Articular chondrocyte of knee joint (primary cell): ENCODE results near the gene IFIT3. TPM values are rescaled to one million over a fixed set of nuclear protein-coding genes. Genes with fewer than 3 reads are reported as not detected.

Experiments used
- total RNA-seq: library from RNA; depleted of rRNA; stranded (reverse); fragments of >200 nt; gene quantifications from 2 replicates; pipeline ENCODE4 v1.2.3, GENCODE V29; 2012

IFIT3 gene
- 45.0 and 48.6 TPM in 2 replicates for total RNA-seq

GRCh38 chr10:89327803-89328441 is at the start of gene IFIT3:
Gene IFIT3 (plus strand): TSS chr10:89327997. CDS start chr10:89328074, 77 bp downstream.

DNA sequence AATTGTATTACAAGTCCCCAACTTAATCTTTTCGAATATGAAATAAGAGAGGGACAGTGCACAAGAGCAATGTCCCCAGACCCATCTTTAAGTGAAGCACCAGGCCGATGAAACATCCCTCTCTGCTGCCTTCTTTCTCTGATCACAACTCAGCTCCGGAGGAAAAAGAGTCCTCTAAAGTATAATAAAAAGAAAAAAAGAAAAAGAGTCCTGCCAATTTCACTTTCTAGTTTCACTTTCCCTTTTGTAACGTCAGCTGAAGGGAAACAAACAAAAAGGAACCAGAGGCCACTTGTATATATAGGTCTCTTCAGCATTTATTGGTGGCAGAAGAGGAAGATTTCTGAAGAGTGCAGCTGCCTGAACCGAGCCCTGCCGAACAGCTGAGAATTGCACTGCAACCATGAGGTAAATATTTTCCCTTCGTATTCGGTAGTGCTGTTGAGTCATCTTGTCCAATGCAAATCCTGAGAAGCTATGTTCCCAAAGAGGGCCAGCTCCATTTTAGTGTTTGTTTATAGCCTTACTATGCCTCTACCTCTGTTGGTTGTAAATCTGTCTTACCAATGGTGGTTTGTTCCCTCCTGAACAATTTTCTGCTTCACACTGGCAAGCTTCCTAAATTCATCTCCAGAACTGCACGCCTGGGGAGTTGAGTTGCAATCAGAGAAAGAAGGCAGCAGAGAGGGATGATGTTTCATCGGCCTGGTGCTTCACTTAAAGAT is 25.9 kb upstream of the IFIT3 start, which contains the start of gene IFIT2:
IFIT2 (plus strand) TSS at position 326 of the 725 bp plus-strand sequence; CDS start at position 404, 78 bp downstream.

GRCh38 chr10:89377705-89378637 is 50.2 kb downstream of the IFIT3 start, which contains the start of gene IFIT1B:
Gene IFIT1B (plus strand): TSS chr10:89378056. CDS start chr10:89378136, 80 bp downstream.

Other genes with a start within 250 kb of the IFIT3 start
- gene CH25H, start 120.7 kb upstream of the IFIT3 start, total RNA-seq = 2.1 and 4.8 TPM in 2 replicates
- 56.8 and 68.0 TPM in 2 replicates for gene LIPA, start 76.2 kb upstream of the IFIT3 start, total RNA-seq
- 7.4 and 9.9 TPM in 2 replicates for gene IFIT2, start 26.0 kb upstream of the IFIT3 start, total RNA-seq
- not detected in 2 replicates for gene IFIT1B, start 50.1 kb downstream of the IFIT3 start, total RNA-seq
- gene IFIT1, start 64.6 kb downstream of the IFIT3 start, total RNA-seq = 33.3 and 45.0 TPM in 2 replicates
- gene IFIT5, start 86.6 kb downstream of the IFIT3 start, total RNA-seq = 39.5 and 42.4 TPM in 2 replicates
- not detected in 2 replicates for gene SLC16A12, start 207.6 kb downstream of the IFIT3 start, total RNA-seq